HEK293T (cell line): Measurements from ENCODE around the gene GH1.
A peak's percentile ranks its signal among the peaks of the same experiment; 100 is the strongest.

ENCODE experiments used
- BHLHE40 ChIP-seq: fragments of 450-650 bp; IDR thresholded peaks from 2 replicates; pipeline ENCODE4 v1.6.1; 2016; ENCODE audit warnings: mild to moderate bottlenecking, moderate library complexity, borderline replicate concordance
- CTBP1 ChIP-seq: fragments of 450-650 bp; IDR thresholded peaks from 2 replicates; pipeline ENCODE4 v1.6.1; 2016; ENCODE audit warnings: borderline replicate concordance
- ELF4 ChIP-seq: fragments of 450-650 bp; IDR thresholded peaks from 2 replicates; pipeline ENCODE4 v1.6.1; 2017; ENCODE audit warnings: antibody characterized with exemption
- FOXA1 ChIP-seq: fragments of 450-650 bp; IDR thresholded peaks from 2 replicates; pipeline ENCODE4 v1.6.1; 2016; ENCODE audit warnings: mild to moderate bottlenecking
- FOXK2 ChIP-seq: fragments of 450-650 bp; IDR thresholded peaks from 2 replicates; pipeline ENCODE4 v1.6.1; 2016; ENCODE audit warnings: mild to moderate bottlenecking
- HDGF ChIP-seq: fragments of 450-650 bp; IDR thresholded peaks from 2 replicates; pipeline ENCODE4 v1.6.1; 2017; ENCODE audit warnings: antibody characterized with exemption, borderline replicate concordance
- NFRKB ChIP-seq: fragments of 450-650 bp; IDR thresholded peaks from 2 replicates; pipeline ENCODE4 v1.6.1; 2016; ENCODE audit warnings: mild to moderate bottlenecking, moderate library complexity
- SP1 ChIP-seq: fragments of 450-650 bp; IDR thresholded peaks from 2 replicates; pipeline ENCODE4 v1.6.1; 2017
- TARDBP ChIP-seq: fragments of 450-650 bp; IDR thresholded peaks from 2 replicates; pipeline ENCODE4 v1.6.1; 2016
- ZNF384 ChIP-seq: fragments of 450-650 bp; IDR thresholded peaks from 2 replicates; pipeline ENCODE4 v1.6.1; 2016

- TF ChIP-seq BHLHE40, result peak; percentile 100
- TF ChIP-seq SP1, result no peak
- no peak for TF ChIP-seq ZNF384
- TF ChIP-seq HDGF, result no peak
- TF ChIP-seq CTBP1, result no peak
- TF ChIP-seq FOXK2, result peak; percentile 100
- peak; percentile 100 for TF ChIP-seq NFRKB
- no peak for TF ChIP-seq TARDBP
- no peak for TF ChIP-seq ELF4
- TF ChIP-seq FOXA1, result no peak
Measured at GRCh38 chr17:63916566-63917185, 2.0 kb downstream of the GH1 start.
